Measurements from ENCODE around the gene DCUN1D1.

The DCUN1D1 gene

DNA sequence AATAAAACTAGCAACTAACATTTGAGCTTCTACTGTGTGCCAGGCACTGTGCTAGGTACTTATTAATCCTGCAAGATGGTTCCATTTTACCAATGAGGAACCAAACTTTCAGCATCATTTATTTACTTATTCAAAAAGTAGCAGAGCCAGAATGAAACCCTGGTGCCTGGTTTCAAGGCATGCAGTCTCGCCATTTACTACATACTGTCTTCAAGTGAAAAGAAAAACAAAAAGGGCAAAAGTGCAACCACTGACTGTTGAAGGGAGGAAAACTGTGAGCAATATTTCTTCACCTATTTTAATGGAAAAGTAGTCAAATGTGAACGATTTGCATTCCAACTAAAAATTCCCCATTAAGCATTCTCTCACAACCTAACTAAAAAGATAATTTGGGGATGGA lies 8.7 kb downstream of the DCUN1D1 start:
- DNase-seq, result no peak

DNA sequence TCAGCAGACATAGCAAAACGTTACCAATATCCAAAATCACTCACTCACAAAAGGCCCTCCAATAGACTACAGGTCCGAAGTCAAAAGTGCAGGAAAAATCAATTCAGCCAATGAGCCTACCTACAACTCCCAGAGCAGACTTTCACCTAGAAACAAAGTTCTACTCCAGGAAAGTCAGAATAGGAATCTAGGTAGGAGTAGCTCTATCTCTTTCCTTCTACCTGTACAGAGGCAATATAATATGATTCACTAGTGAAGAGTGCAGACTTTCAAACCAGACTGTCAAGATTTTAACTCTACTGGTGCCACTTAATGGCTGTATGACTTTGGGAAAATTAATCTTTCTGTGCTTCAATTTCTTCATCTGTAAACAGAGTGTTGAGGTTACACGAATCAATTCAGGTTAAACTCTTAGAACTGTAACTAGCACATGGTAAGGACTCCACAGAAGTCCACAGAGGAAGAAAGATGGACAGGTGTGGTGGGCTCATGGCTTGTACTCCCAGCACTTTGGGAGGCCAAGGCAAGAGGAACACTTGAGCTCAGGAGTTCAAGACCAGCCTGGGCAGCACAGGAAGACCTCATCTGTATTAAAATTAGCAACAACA lies 9.4 kb downstream of the DCUN1D1 start:
- no peak for DNase-seq

DNA sequence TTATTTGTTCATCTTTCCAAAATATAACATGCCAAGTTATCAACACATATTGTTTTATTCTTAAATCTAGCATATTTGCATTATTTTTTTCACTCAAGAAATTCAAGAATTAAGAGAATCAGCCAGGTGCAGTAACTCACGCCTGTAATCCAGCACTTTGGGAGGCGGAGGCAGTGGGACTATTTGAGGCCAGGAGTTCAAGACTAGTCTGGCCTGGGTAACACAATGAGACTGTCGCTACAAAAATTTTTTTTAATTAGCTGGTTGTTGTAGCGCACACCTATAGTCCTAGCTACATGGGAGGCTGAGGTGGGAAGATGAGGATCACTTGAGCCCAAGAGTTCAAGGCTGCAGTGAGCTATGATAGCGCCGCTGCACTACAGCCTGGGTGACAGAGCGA lies 10.5 kb downstream of the DCUN1D1 start:
- DNase-seq, result no peak

- no peak for DNase-seq
Observed at GRCh38 chr3:182969277-182969676, 11.1 kb downstream of the DCUN1D1 start.

- no peak for DNase-seq
Observed at GRCh38 chr3:182967218-182968204, 12.8 kb downstream of the DCUN1D1 start.

DNA sequence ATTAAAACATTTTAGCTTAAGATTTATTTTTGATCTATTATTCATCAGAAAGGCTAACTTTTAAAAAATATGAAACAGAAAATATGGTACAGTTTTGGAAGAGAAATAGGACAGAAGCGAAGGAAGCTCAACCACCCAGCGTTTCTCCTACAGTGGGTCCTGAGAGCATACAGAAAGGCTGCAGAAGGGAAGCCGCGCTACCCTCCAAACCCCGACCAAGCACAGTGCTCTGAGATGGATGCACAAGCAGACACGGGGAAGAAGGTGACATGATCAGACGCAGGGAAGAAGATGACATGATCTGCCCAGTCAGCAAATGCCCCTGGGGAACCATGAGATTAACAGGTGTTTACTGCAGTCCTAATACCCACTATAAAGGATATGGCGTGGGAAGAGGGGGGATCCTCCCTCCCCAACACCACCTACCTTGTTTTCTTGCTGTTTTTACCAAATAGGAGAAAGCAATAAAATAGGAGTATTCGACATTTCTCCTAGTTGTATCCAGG lies 14.4 kb downstream of the DCUN1D1 start:
- DNase-seq, result no peak

DNA sequence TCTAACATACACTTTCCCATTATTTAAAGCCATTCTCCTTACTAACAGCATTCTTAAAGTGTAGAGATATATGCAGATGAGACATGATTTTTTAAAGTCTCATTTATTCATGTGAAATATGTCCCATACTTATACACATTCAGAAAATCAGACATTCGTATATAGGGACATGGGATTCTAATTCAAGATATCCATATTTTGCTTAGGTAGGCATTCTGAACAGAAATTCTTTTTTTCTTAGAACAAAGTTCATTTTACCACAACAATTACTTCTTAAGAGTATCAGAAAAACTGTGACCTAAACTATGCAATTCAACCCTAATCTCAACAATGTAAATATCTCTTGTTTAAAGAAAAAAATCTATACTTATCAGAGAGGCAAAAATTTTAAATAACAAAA lies 16.2 kb downstream of the DCUN1D1 start:
- DNase-seq, result no peak

GRCh38 chr3:182962166-182962565 lies 18.2 kb downstream of the DCUN1D1 start:
- no peak for DNase-seq

- DNase-seq, result no peak
Observed at GRCh38 chr3:182959474-182960350, 20.6 kb downstream of the DCUN1D1 start.

DNA sequence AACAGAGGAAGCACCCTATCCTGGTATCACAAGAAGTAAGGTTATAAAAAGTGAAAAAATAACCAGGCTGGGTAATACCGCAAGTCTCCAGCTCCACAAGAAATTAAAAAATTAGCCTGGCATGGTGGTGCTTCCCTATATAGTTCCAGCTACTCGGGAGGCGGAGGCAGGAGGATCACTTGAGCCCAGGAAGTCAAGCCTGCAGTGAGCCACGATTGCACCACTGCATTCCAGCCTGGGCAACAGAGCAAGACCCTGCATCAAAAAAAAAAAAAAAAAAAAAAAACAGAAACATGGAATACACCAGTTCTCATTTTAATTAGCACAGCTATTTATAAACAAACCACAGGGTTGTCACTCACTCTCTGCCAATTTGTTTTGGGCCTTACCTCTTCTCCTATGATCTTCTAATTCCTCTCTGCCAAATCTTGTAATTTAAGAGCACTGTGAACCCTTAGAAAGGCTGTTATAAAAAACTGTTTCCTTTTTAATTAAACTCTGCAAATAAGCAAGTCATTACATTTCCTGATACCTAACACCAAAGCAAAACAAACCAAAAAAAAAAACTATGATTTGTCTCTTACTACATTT lies 22.6 kb downstream of the DCUN1D1 start:
- no peak for DNase-seq

DNA sequence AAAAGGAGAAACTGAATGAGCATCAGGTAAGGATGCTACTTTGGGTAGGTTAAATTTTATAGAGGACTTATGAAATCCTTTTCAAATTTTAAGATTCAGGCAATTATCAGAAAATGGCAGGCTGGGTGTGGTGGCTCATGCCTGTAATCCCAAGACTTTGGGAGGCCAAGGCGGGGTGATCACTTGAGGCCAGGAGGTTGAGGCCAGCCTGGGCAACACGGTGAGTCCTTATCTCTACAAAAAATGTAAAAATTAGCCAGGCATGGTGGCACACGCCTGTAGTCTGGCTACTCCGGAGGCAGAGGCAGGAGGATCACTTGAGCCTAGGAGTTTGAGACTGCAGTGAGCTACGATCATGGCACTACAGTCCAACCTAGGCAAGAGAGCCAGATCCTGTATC lies 23.1 kb downstream of the DCUN1D1 start:
- no peak for DNase-seq

- DNase-seq, result no peak
Observed at GRCh38 chr3:182954553-182955235, 25.6 kb downstream of the DCUN1D1 start.

DNA sequence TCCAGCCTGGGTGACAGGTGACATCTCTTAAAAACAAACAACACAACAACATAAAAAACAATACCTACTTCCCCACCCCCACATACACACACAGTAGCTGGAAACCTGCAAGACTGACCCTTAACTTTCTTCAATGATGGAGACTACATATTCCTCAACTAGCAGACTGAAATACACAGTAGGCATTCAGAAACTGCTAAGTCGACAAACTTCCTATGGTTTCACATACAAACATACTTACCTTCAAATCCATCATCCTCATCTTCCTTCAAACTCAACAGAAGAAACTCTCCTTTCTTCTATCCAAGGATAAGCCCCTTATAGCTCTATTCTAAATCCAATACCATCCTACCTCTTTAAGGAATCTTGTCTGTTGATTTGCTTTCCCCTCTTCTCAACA lies 30.6 kb downstream of the DCUN1D1 start:
- DNase-seq, result no peak

DNA sequence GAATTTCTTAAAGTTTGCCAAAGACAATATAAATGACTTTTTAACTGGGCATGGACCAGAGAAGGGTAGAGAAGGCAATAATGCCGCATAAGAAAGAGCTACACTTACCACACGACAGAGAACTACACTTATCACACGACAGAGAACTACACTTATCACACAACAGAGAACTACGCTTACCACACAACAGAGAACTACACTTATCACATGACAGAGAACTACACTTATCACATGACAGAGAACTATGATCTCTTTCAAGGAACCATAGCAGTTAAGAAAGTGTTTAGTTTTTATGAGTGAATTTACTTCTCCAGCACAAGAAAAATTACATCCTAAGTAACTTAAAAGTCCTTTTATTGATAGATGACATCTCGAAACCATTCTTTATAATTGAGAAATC lies 32.0 kb downstream of the DCUN1D1 start:
- no peak for DNase-seq

GRCh38 chr3:182947888-182948287 lies 32.5 kb downstream of the DCUN1D1 start:
- DNase-seq, result no peak

DNA sequence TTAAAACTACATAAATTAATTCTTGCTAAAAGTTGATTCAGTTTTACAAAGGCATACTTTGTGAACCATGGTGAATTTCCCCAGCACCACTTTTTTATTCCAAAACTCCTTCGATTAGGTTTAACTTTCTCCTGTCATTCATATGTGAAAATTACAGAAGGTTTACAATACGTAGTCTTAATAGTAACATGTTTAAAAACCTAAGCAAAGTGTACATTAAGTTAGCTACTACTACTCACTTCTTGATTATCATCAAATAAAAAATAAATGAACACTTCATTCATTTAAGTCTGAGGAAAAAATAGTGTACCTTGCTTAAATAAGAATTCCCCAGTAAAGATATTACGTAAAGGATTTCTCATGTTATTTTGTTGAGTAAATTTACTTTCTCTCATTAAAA lies 38.6 kb downstream of the DCUN1D1 start:
- no peak for DNase-seq

- DNase-seq, result no peak
Observed at GRCh38 chr3:182940266-182940808, 40.0 kb downstream of the DCUN1D1 start.

- DNase-seq, result no peak
Observed at GRCh38 chr3:182937293-182938051, 42.9 kb downstream of the DCUN1D1 start.

DNA sequence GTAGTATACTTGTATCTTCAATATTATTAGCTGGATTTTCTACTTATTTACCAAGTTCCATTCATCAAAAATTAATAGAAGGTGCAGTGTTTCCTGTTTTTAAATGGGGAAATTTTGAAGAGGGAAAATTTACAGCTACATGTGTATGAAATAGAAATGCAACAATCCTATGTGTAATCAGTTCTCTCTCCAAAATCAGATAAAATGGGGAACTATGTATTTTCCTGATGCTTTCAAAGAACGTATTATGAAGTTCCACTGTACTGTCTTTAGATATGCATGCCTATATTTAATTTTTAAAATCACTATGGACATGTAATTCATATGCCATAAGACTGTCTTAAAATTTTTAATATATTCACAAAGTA lies 43.4 kb downstream of the DCUN1D1 start:
- no peak for DNase-seq

- no peak for DNase-seq
Observed at GRCh38 chr3:182936239-182936917, 44.0 kb downstream of the DCUN1D1 start.
